GM18867 (cell line): ENCODE data around the gene KLRG1.

ENCODE experiments used
- ATAC-seq: cut with Tn5 transposase; IDR thresholded peaks from one replicate; pipeline ENCODE4 v1.9.1; 2021; ENCODE audit warnings: mild to moderate bottlenecking, moderate library complexity; ENCODE audit not compliant: unreplicated experiment

Gene KLRG1

GRCh38 chr12:9040484-9041186 is 51.3 kb downstream of the KLRG1 start:
- ATAC-seq = no peak

- no peak for ATAC-seq
Observed at GRCh38 chr12:9041321-9041720, 52.0 kb downstream of the KLRG1 start.

- no peak for ATAC-seq
Observed at GRCh38 chr12:9043766-9044165, 54.4 kb downstream of the KLRG1 start.

- no peak for ATAC-seq
Observed at GRCh38 chr12:9047105-9047504, 57.8 kb downstream of the KLRG1 start.

GRCh38 chr12:9048930-9049329 is 59.6 kb downstream of the KLRG1 start:
- ATAC-seq = no peak

GRCh38 chr12:9049520-9050133 is 60.3 kb downstream of the KLRG1 start:
- no peak for ATAC-seq

- ATAC-seq = no peak
Observed at GRCh38 chr12:9050521-9051157, 61.3 kb downstream of the KLRG1 start.

- ATAC-seq = no peak
Observed at GRCh38 chr12:9051158-9051550, 61.8 kb downstream of the KLRG1 start.

- ATAC-seq = no peak
Observed at GRCh38 chr12:9052610-9053009, 63.3 kb downstream of the KLRG1 start.
